ENCODE measurements around the gene COL23A1.

The COL23A1 gene

GRCh38 chr5:178515776-178516503 is 74.3 kb downstream of the COL23A1 start:
- TF ChIP-seq GLIS1 (tag by site-specific recombination; IDR thresholded peaks at IDR 0.05) (no peak), ZNF76 (tag by site-specific recombination; IDR thresholded peaks at IDR 0.05; ENCODE audit: borderline replicate concordance, low read depth) (no peak)
- ChIA-PET CTCF (no interaction called here), POLR2A (no interaction called here)
- H3K36me3 ChIP-seq (ENCODE audit: control insufficient read depth in 2 of 2, insufficient read depth in 1 of 2, low read length in 2 of 2), result no peaks in the 10 kb centered on the region
- no peak overlapping the region for H3K4me3 ChIP-seq (ENCODE audit: low read depth, low read length)
- H3K4me1 ChIP-seq (ENCODE audit: control insufficient read depth, insufficient read depth, low read length), result no peaks in the 10 kb centered on the region
- no peak overlapping the region for H3K27ac ChIP-seq (ENCODE audit: extremely low read depth, low read depth, low read length)
- no peaks in the 10 kb centered on the region for H3K9me3 ChIP-seq (ENCODE audit: control insufficient read depth, insufficient read depth, low read depth, low read length)

- POLR2A ChIA-PET, result no interaction called here
Observed at GRCh38 chr5:178514851-178515418, 75.3 kb downstream of the COL23A1 start.

GRCh38 chr5:178511172-178511571 is 79.0 kb downstream of the COL23A1 start:
- Histone ChIP-seq H3K27ac (ENCODE audit: extremely low read depth, low read depth, low read length) (no peak overlapping the region), H3K4me3 (ENCODE audit: low read depth, low read length) (no peak overlapping the region), H3K36me3 (ENCODE audit: control insufficient read depth in 2 of 2, insufficient read depth in 1 of 2, low read length in 2 of 2) (no peaks in the 10 kb centered on the region), H3K9me3 (ENCODE audit: control insufficient read depth, insufficient read depth, low read depth, low read length) (no peaks in the 10 kb centered on the region), H3K4me1 (ENCODE audit: control insufficient read depth, insufficient read depth, low read length) (no peaks in the 10 kb centered on the region)
- ChIA-PET POLR2A (no interaction called here), CTCF (no interaction called here)
- no peak for TF ChIP-seq ZNF202 (tag by site-specific recombination; IDR thresholded peaks at IDR 0.05; ENCODE audit: borderline replicate concordance)

More at GRCh38 chr5:178514851-178515418, 75.3 kb downstream of the COL23A1 start:
- Histone ChIP-seq H3K4me1 (ENCODE audit: control insufficient read depth, insufficient read depth, low read length) (no peaks in the 10 kb centered on the region), H3K4me3 (ENCODE audit: low read depth, low read length) (no peak overlapping the region), H3K9me3 (ENCODE audit: control insufficient read depth, insufficient read depth, low read depth, low read length) (no peaks in the 10 kb centered on the region), H3K36me3 (ENCODE audit: control insufficient read depth in 2 of 2, insufficient read depth in 1 of 2, low read length in 2 of 2) (no peaks in the 10 kb centered on the region), H3K27ac (ENCODE audit: extremely low read depth, low read depth, low read length) (no peak overlapping the region)
- CTCF ChIA-PET, result no interaction called here
- no peak for TF ChIP-seq ZNF585B (tag by site-specific recombination; IDR thresholded peaks at IDR 0.05)
- no peak for TF ChIP-seq ZNF221 (tag by site-specific recombination; IDR thresholded peaks at IDR 0.05; ENCODE audit: borderline replicate concordance)
- no peak for TF ChIP-seq ZNF202 (tag by site-specific recombination; IDR thresholded peaks at IDR 0.05; ENCODE audit: borderline replicate concordance)
- no peak for TF ChIP-seq AEBP2 (tag by site-specific recombination; IDR thresholded peaks at IDR 0.05; ENCODE audit: borderline replicate concordance)
- TF ChIP-seq INSM2 (tag by site-specific recombination; IDR thresholded peaks at IDR 0.05), result no peak
- no peak for TF ChIP-seq MYNN (tag by site-specific recombination; IDR thresholded peaks at IDR 0.05; ENCODE audit: borderline replicate concordance)
- TF ChIP-seq OVOL3 (tag by site-specific recombination; IDR thresholded peaks at IDR 0.05), result no peak
- no peak for TF ChIP-seq CTCF (tag by site-specific recombination; IDR thresholded peaks at IDR 0.05)
- TF ChIP-seq ZNF311 (tag by site-specific recombination; IDR thresholded peaks at IDR 0.05; ENCODE audit: borderline replicate concordance), result no peak

All from HEK293 (cell line).